ENCODE measurements around the gene TMEM158. TPM values are rescaled to one million over a fixed set of nuclear protein-coding genes. Genes with fewer than 3 reads are reported as not detected.

TMEM158 gene
- total and polyA plus RNA-seq, 2 of the 8 experiments (the other 6 are each of a cell fraction or from before 2014, with no cell fraction given): 6.8 to 30.3 TPM

GRCh38 chr3:45194791-45195190, 31.3 kb downstream of the TMEM158 start:
- H2BK12ac ChIP-seq (ENCODE audit: low read depth, low read length): no peak overlapping the region
- no peak overlapping the region for H3K56ac ChIP-seq (replicated peaks; ENCODE audit: insufficient read length, low read depth, low read length)
- no peak overlapping the region for H3K14ac ChIP-seq (ENCODE audit: insufficient read length)
- no peak overlapping the region for H2BK120ac ChIP-seq (replicated peaks; ENCODE audit: low read depth, low read length)
- H4K91ac ChIP-seq (replicated peaks; ENCODE audit: insufficient read length, low read length): no peak overlapping the region
- CTCF ChIA-PET (ENCODE audit: partially characterized antibody): interaction anchor here (0.6 to 6.4 kb wide), 4 partner anchors 16 to 154 kb away, joined by 3 to 35 read pairs (median 4); no protein-coding TSS in a partner anchor
- POLR2A ChIA-PET (ENCODE audit: partially characterized antibody): no interaction called here
- H3K27me3 ChIP-seq (replicated peaks in 1 of 4; ENCODE audit: control insufficient read depth in 3 of 4, extremely low read depth in 1 of 4, insufficient read depth in 3 of 4, low read length in 3 of 4): no peaks in the 10 kb centered on the region; a peak in 1 of 7 replicates
- H3K4me2 ChIP-seq (ENCODE audit: insufficient read depth in 1 of 2, low read depth in 2 of 2, low read length in 2 of 2): no peak overlapping the region
- FAIRE-seq (no peak), DNase-seq (ENCODE audit: low read depth in 1 of 2, low spot score in 2 of 2) (no peak)
- H2AK5ac ChIP-seq (ENCODE audit: low read depth, low read length): no peak overlapping the region
- H3K4me1 ChIP-seq (replicated peaks in 1 of 4; ENCODE audit: control insufficient read depth in 3 of 4, insufficient read depth in 4 of 4, low read length in 3 of 4): peaks cover 0 to 3% (median 1%) of the 10 kb centered on the region in 4 experiments; a peak in 2 of 7 replicates
- no peaks in the 10 kb centered on the region for H3K36me3 ChIP-seq (ENCODE audit: control insufficient read depth in 2 of 4, insufficient read depth in 4 of 4, low read length in 3 of 4)
- no peak overlapping the region for H4K5ac ChIP-seq (ENCODE audit: insufficient read length, low read depth, low read length)
- no peak overlapping the region for H2BK15ac ChIP-seq (ENCODE audit: low read length)
- no peak overlapping the region for H3K27ac ChIP-seq (ENCODE audit: low read depth, low read length)
- H3K4ac ChIP-seq (replicated peaks; ENCODE audit: insufficient read length, low read depth, low read length): no peak overlapping the region
- H3K9ac ChIP-seq (replicated peaks in 1 of 4; ENCODE audit: extremely low read depth in 1 of 4, low read depth in 3 of 4, low read length in 3 of 4): no peak overlapping the region
- H2AFZ ChIP-seq (ENCODE audit: low read length): no peak overlapping the region
- no peak overlapping the region for H3K23ac ChIP-seq (ENCODE audit: insufficient read length)
- H4K8ac ChIP-seq (ENCODE audit: extremely low read depth, insufficient read depth, low read length): no peak overlapping the region
- H3K4me3 ChIP-seq (ENCODE audit: extremely low read depth in 1 of 4, insufficient read depth in 2 of 4, low read depth in 3 of 4, low read length in 4 of 4): no peak overlapping the region
- H2BK20ac ChIP-seq (ENCODE audit: low read length): no peak overlapping the region
- H3K9me3 ChIP-seq (ENCODE audit: insufficient read depth in 2 of 2, low read depth in 1 of 2, low read length in 1 of 2): no peaks in the 10 kb centered on the region
- no peaks in the 10 kb centered on the region for H3K23me2 ChIP-seq (ENCODE audit: low read depth, low read length)
- 96% methylated on average over 5 of the region's 5 CpGs; no CpG with 5 or more reads in 1 of the 2 experiments for WGBS, 2 experiments (ENCODE audit: extremely low coverage in 1 of 2, insufficient coverage in 1 of 2, insufficient read length in 1 of 2, insufficient replicate concordance in 2 of 2, low coverage in 1 of 2, low lambda C conversion rate in 2 of 2, missing lambda C conversion rate in 1 of 2)
- no peaks in the 10 kb centered on the region for H4K20me1 ChIP-seq (replicated peaks in 1 of 2; ENCODE audit: control insufficient read depth in 1 of 2, insufficient read depth in 2 of 2, low read length in 2 of 2)
- no peak overlapping the region for H3K18ac ChIP-seq (ENCODE audit: extremely low read depth, low read length)
- H3K79me1 ChIP-seq (ENCODE audit: low read depth, low read length): no peaks in the 10 kb centered on the region
- no peaks in the 10 kb centered on the region for H3K79me2 ChIP-seq (ENCODE audit: control insufficient read depth in 1 of 2, insufficient read depth in 2 of 2, low read length in 2 of 2)
- TF ChIP-seq SRF (IDR thresholded peaks at IDR 0.05; ENCODE audit: low read depth, low read length) (no peak), CREB1 (IDR thresholded peaks at IDR 0.05) (no peak), CEBPB (IDR thresholded peaks at IDR 0.05; ENCODE audit: low read depth, low read length) (no peak), EP300 (IDR thresholded peaks at IDR 0.05; ENCODE audit: borderline replicate concordance in 1 of 2, low read depth in 2 of 2, low read length in 2 of 2) (no peak), CBX8 (IDR thresholded peaks at IDR 0.05; ENCODE audit: borderline replicate concordance, low read depth, low read length) (no peak), SUZ12 (IDR thresholded peaks at IDR 0.05; ENCODE audit: low read length) (no peak), TAF1 (IDR thresholded peaks at IDR 0.05; ENCODE audit: low read depth, low read length) (no peak), CBX5 (IDR thresholded peaks at IDR 0.05; ENCODE audit: low read depth, low read length) (no peak), MAX (IDR thresholded peaks at IDR 0.05) (no peak), KDM5A (IDR thresholded peaks at IDR 0.05; ENCODE audit: low read length) (no peak)
- TF ChIP-seq, protein P1, sequence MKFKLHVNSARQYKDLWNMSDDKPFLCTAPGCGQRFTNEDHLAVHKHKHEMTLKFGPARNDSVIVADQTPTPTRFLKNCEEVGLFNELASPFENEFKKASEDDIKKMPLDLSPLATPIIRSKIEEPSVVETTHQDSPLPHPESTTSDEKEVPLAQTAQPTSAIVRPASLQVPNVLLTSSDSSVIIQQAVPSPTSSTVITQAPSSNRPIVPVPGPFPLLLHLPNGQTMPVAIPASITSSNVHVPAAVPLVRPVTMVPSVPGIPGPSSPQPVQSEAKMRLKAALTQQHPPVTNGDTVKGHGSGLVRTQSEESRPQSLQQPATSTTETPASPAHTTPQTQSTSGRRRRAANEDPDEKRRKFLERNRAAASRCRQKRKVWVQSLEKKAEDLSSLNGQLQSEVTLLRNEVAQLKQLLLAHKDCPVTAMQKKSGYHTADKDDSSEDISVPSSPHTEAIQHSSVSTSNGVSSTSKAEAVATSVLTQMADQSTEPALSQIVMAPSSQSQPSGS (IDR thresholded peaks at IDR 0.05; ENCODE audit: low read length): no peak
- TF ChIP-seq, protein P2, sequence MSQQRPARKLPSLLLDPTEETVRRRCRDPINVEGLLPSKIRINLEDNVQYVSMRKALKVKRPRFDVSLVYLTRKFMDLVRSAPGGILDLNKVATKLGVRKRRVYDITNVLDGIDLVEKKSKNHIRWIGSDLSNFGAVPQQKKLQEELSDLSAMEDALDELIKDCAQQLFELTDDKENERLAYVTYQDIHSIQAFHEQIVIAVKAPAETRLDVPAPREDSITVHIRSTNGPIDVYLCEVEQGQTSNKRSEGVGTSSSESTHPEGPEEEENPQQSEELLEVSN (IDR thresholded peaks at IDR 0.05): no peak
- H2BK5ac ChIP-seq (ENCODE audit: low read depth, low read length): no peak overlapping the region

All from H1 (cell line).